ENCODE results near the gene KLHDC4.

DNA sequence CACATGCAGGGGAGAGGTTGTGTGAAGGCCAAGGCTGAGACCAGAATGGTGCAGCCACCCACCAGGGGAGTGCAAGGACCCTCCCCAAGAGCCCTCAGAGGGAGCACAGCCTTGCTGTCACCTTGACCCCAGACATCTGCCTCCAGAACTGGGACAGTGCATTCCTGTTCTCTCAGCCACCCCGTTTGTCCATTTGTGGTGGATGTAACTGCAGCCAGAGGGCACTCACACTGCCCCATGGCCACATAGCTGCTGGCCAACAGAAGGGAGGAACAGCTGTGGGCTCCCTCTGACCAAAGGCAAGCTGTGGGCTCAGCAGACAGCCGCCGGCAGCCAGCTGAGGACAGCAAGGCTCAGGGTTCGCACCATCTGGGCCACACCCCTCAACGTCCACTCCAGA is 49.8 kb upstream of the KLHDC4 start:
- TF ChIP-seq POLR2A (IDR thresholded peaks at IDR 0.05) = no peak
- TF ChIP-seq, protein P1, sequence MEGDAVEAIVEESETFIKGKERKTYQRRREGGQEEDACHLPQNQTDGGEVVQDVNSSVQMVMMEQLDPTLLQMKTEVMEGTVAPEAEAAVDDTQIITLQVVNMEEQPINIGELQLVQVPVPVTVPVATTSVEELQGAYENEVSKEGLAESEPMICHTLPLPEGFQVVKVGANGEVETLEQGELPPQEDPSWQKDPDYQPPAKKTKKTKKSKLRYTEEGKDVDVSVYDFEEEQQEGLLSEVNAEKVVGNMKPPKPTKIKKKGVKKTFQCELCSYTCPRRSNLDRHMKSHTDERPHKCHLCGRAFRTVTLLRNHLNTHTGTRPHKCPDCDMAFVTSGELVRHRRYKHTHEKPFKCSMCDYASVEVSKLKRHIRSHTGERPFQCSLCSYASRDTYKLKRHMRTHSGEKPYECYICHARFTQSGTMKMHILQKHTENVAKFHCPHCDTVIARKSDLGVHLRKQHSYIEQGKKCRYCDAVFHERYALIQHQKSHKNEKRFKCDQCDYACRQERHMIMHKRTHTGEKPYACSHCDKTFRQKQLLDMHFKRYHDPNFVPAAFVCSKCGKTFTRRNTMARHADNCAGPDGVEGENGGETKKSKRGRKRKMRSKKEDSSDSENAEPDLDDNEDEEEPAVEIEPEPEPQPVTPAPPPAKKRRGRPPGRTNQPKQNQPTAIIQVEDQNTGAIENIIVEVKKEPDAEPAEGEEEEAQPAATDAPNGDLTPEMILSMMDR (IDR thresholded peaks at IDR 0.05) = no peak
